Activated CD4-positive, alpha-beta T cell treated with anti-CD3 and anti-CD28 coated beads, Interleukin-2, Interleukin-4, amounts not matched to agents 100 ng/mL and 50 ng/mL, durations not matched to agents 16 hours and 8 hours (primary cell): Measurements from ENCODE around the gene CD300E.
"Not testable (repeated sequence)": the region's sequence is repeated elsewhere in the genome, so short reads cannot be mapped to it uniquely, and the experiment has no call there.

ENCODE experiments used
- DNase-seq: peaks from one replicate; pipeline ENCODE4 v3.0.0-alpha.2; 2020; ENCODE audit warnings: low spot score

Gene CD300E, protein sequence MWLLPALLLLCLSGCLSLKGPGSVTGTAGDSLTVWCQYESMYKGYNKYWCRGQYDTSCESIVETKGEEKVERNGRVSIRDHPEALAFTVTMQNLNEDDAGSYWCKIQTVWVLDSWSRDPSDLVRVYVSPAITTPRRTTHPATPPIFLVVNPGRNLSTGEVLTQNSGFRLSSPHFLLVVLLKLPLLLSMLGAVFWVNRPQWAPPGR

DNA sequence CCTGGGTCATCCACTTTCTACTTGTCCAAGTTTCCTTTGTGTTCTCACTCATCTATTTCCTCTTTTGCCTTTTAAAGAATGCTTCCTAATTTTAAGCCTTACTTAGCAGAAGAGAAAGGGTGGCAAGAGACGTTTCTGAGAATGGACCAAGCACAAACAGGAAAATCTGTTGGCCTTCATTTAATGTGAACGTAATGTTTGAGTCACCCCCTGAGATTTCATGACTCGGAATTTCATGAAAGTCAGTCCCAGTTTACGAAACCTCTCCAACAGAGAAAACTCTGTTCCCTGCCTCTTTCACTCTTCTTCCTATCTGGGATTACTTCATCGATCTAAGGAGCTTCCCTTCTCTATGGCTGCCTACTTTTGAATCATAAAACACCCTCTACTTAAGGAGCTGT, at the start of gene CD300E:
Gene CD300E (minus strand): TSS at position 46 of the 401 bp plus-strand sequence. CDS start 117 bp downstream, outside the sequence.
- DNase-seq, result no peak

DNA sequence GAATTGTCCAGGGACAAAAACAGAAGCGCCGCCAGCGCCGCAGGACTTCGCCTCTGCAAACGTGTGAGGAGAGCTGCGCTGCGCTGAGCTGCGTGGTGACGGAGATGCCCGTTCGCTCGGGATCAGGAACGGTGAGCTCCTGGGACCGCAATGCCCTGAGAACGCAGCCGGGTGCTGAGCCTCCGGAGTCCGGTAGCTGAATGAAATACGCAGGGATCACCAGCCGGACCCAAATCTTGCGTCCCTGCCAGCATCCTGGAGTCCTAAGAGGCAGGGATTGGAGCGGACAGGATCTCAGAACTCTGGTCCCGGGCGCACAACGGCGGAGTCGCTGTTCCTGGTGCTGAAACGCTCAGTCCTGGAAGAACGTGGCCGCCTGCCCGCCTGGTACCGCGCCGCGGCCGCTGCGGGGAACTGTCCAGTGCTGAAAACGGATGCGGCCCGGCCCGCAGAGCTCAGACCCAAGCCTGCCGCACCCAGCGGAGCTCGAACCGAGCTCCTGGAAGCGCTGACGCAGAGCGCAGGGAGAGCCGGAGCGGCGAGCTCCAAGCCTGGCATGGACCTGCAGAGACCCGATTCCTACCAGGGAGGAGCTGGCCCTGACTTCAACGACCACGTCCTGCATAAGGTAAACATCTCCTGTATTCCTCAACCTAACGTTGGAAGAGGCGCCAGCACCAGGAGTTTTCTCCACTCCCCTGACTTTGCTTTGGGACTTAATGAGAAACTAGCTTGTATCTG, 47.7 kb upstream of the CD300E start:
- DNase-seq, result peak; percentile 50

DNA sequence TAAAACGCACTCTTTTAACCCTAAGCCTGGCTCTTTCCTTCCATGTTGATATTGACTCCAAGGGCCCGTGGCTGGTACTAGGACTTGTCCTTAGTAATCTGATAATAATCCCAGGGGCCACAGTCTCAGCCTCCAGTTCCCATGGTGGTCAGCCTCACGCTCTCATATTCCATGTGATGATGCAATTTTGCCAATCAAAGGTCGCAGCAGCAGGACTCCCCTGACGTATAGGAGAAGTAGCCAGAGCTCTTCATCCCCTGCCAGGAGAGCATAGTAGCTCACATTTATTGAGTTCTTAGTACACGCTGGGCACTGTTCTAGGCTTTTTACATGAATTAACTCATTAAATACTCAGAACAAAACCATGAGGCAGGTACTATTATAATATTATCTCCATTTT, 46.8 kb upstream of the CD300E start:
- DNase-seq, result no peak

DNA sequence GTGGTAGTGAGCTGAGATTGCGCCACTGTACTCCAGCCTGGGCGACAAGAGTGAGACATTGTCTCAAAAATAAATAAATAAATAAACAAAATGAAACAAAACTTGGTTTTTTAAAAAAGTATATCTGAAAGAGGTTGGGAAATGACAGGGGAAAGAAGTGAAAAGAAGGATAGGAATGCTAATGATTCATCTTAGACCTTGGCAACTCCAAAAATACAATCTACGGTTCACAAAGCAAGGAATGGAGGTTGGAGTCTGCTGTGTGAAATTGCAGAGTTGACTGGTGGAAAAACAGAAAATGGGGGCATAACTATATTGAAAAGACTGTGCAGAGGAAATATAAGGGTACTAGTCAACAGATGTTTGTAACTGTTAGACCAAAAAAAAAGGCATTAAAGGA, 40.0 kb upstream of the CD300E start:
- DNase-seq, result no peak

DNA sequence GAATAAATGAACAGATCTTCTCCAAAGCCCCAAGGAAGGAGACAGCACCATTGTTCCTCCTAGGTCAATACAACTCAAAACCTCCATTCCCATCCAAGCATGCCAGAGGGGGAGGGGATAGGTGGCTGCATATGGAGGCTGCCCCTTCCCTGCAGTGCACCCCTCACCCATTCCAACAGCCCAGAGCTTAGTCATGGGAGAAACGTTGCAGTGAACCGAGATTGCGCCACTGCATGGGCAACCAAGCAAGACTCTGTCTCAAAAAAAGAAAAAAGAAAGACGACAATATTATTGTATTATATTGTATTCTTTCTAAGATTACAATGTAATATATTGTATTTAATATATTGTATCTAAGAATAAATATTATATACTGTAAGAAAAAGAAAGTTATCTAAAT, 36.4 kb upstream of the CD300E start:
- no peak for DNase-seq

DNA sequence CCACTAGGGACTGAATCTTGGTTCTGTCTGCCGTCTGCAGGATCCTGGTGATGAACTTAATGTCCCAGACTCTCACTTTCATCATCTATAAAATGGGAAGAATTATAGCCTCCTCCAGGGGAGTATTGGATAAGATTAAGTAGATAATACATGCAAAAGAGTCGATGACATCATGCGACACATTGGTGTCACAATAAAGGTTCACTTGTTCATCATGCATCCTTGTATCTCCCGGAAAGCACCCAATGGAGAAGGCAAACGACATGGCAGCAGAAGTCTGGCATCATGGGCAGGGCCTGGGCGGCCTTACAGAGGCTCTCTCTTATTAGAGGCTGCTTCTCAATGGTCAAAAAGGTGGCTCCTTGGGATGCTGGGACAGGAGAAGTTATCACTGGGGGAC, 35.1 kb upstream of the CD300E start:
- no peak for DNase-seq

DNA sequence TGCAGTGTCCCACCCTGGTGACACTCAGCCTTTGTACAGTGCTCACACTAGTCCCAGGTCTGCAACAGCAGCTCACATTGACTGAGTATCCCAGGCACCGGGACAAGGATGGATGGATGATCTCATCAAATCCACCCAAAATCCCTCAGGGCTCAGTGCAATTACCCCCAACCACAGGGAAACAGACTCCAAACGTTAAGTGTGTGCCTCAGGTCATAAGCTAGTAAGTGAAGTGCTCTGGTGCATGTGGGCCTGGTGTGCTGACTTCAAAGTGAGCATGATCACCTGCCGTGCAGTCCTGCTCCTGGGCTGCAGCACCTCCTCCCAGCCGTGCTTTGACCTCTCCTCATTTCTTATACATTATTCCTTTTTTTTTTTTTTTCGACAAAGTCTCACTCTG, 31.2 kb upstream of the CD300E start:
- no peak for DNase-seq

DNA sequence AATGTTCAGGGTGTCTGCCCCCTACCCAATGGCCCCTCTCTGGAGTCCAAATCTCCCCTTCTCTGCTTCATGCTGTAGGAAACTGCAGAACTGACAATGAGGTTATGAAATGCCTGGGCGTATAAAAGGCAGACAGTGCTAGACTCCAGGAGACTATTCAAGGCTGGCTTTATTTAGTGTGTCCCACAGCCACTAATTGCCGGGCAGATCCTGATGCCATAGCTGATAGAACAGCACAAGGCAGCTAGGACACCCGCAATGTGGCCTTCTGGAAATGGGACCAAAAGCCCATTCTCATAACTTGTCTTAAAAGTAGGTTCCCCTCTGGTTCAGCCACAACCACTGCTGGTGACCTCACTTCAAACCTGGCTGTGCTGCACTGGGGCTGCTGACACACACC, 28.5 kb upstream of the CD300E start:
- DNase-seq, result no peak

DNA sequence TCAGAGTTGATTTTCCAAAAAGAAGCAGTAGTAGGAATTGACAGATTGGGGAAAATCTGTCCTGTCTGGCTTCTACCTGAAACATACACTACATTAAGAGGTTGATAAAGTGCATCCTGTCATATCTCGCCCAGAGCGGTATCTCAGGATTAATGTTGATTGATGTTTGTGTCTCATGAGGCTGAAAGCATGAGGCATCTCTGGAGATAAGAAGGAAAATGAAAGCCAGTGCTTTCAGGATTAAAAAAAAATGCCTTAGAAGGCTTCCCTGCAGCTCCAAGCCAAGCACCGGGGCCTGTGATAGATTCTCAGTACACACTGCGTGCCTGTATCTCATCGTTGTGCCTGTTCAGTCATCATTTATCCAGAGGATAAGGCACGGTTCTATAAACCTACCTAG, 26.4 kb upstream of the CD300E start:
- DNase-seq, result no peak

DNA sequence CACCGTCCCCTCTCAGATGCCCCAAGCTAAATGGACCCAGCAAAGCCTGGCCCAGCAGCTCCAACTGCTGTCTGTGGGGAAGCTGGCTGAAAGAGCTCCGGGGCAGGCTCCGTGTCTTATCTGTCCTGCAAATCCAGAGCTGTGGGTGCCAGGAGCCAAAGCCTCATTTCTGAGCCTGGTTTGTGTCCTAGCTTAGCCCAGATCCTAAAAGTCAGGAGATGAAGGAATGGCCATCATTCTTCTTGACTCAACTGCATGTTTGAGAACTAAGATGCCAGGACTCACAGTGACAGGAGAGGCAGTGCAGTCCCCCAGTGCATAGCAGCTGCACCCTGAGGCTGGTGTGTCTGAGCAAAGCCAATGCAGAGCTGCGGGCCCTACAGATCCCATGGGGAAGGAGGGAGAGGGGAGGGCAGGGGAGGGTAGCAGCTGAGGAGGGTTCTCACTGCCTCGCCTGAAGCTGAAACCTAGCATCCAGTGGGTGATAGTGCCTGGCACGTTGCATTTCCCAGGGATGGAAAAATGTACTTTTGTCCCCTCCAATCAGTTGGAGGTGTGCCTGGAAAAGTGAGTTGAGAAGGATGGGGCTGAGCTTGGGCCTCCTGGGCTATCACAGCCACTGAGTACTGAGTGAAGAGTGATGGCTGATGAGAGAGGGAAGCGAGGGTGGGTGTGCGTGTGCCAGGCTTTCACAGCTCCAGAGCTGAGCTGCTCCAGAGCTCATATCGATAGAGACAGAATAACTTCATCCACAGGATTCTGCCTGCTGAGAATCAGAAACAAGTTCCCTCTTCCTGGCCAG, 24.5 kb upstream of the CD300E start:
- no peak for DNase-seq

DNA sequence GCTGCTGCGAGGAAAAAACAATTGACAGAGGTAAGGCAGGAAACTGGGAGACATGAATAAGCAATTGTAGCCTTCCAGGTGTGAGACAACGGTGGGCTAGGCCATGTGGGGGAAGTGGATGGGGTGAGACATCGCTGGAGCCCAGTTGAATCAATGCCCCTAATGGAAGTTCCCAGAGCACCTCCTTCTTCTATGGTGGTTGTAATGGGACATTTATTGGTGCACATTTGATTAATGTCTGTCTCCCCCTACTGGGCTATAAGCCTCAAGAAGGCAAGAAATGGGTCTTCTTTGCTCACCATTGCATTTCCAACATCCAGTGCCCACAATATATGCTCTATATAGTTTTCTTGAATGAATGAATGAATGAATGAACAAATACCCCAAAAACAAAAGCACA, 22.7 kb upstream of the CD300E start:
- DNase-seq, result peak; percentile 33

DNA sequence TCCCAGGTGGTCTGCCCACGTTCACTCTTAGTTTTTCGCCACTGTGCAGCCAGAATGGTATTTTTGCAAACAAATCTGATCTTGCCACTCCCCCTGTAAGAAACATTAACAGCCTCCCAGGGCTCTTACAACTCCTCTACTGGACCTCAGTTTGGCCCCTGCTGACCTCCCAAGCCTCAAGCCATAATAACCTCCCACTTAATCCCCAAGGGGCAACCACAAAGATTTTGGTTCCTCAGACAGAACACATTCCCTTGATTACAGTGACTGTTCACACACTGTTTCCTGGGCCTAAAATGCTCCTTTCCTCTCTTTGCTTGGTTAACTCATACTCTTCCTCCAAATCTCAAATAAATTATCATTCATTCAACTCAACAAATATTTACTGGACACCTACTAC, 21.5 kb upstream of the CD300E start:
- DNase-seq, result no peak

DNA sequence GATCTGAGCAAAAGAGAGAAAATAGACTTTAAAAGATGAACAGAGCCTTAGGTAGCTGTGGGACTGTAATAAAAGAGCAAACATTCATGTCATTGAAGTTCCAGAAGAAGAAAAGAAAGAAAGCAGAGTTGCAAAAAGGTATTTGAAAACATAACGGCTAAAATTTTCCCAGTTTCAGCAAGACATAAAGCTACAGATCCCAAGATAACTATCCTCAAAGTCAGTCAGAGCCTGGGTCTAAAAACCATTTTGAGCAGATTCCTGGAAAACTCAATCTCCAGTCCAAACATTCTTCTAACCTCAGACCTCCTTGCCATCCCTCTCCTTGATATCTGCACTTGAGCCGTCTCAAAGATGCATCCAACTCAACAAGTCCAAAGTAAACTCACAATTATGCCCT, 20.9 kb upstream of the CD300E start:
- no peak for DNase-seq

DNA sequence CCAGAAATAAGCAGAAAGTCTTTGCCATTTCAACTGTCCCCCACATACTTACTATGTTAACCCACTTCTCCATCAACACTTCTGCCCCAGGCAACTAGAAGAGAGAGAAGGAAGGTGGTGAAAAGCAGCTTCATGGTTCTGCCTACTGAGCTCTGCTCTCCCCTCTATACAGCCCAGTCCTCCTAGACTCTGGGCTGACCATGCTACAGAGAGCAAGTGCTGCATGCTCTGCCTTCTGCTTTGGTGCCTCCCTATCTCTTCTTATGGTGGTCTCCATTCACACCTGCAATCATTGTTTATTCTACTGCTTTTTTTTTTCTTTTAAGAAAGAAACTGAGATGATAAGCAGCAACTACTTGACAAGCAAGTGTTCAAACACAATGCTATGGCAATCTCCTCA, 20.3 kb upstream of the CD300E start:
- no peak for DNase-seq

DNA sequence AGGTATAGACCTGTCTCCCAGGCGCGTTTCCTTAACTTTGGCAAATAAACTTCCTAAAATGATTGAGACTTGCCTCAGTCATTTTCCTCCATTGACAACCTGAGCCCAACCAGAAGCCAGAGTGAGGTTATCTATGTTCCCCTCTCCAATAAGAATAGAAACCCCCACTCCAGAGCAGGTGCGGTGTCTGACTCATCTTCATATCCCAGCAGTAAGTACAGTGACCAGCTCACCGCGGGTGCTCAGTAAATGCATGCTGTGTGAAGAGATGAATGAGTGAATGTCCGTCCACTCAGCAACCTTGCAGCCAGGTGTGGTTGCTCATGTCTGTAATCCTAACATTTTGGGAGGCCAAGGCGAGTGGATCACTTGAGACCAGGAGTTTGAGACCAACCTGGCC, 19.5 kb upstream of the CD300E start:
- no peak for DNase-seq

DNA sequence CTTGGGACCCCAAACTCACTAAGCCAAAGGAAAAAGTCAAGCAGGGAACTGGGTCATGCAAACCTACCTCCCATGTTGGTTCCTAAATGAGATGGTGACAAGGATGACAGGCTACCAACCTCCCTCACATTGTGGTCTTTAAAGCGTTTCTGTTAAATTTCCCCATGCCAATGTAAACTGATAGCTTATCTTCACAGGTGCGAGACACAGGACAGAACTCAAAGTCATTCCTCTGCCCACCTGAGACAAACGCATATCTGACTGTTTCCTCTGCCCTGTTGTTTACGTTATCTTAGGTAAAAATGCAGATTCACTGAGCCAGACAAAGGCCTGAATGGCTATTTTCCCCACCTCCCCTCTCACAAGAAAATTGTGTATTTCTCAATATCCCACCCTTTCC, 19.0 kb upstream of the CD300E start:
- DNase-seq, result no peak

DNA sequence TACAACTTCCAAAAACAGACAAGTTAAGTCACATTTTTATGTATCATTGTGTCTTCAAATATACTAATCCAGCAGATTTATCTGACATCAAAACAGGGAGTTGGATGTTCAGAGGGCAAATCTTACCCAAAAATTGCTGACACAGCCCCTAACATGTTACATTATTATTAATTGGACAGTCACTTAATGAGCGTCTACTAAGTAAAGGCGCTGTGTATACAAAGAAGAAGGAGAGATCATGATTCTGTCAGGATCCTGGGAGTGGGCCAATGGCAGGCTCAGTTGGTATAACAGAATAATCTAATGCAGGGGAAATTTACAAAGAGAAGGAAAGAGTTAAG, 18.4 kb upstream of the CD300E start:
- DNase-seq, result no peak

DNA sequence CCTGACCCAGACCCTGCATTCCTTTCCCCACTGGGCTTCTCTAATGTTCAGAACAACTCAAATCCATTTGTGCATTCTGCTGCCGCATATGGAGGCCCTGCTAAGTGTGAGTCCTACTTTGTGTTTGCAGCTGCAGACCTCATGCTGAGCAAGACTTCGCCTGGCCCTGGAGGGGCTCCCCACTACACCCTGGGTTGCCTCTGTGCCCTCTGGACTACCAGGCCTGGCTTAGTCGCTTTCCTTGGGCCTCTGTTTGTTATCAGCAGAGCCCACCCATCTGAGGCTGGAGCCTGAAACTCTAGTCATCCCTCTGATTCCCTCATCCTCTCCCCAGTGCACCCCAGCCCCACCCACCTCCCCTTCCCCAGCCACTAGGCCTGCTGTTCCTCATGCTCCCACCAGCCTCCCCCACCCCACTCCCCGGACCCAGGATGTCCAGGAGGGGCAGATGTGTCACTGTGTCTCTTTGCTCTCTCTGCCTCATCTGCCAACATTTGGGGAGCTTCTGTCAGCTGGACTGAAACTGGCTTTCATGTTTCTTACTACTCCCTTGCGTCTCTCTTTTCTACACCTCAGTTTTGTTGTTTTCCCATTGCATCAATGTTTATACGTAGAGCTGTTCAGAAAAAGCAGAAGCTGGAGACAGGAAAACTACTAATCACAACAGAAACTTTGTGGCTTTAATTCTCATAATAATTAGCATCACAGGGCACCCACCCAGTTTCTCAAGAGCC, 17.9 kb upstream of the CD300E start:
- DNase-seq, result no peak

DNA sequence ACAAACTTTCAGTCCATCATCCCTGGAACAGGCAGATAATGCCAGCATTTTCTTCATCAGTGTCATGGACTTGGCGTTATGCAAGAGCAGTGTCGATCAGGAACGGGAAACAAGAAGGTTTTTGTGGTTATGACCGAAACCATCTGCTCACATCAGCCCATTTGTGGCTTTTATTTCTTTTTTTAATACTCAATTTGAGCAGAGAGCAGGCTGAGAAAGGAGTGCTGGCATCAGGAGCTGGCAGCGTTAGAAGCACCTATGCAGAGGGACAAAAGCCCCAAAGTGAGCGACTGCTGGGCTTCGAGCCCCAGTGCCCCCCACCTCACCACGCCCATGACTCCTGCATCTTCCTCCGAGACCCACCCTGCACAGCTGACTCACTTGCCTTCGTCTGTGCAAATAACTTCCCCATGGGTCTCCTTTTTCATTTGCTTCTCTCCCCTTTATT, 16.2 kb upstream of the CD300E start:
- peak; percentile 49 for DNase-seq

DNA sequence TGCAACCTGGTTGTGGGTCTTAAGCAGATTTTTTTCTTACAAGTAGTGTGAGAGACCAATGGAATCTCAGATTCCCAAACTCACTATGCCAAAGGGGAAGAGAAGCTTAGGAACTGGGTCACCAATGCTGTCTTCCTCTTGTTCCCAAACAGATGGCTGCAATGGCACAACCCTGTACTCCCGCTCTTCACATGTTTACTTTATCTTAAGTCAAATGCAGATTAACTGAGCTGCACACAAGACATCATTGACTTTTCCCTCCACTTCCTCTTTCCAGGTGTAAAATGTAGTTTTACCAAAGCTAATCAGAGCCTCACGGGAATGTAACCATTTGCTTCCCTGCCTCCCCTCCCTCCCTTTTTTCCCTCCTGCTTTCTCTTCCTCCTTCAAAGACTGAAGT, 14.4 kb upstream of the CD300E start:
- DNase-seq, result no peak

DNA sequence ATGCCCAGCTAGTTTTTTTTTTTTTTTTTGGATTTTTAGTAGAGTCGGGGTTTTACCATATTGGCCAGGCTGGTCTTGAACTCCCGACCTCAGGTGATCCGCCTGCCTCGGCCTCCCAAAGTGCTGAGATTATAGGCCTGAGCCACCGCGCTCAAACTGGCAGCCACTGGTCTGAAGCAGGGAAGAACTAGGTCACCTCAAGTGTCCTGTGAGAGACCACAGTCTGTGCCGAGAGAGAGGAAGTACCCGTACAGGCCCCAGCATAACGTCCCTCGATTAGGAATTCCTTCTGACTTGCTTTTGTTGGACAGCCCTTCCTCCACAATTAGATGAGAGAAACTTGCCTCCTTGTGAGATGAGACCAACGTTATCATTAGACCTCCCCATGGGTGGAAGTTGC, 13.7 kb upstream of the CD300E start:
- no peak for DNase-seq

DNA sequence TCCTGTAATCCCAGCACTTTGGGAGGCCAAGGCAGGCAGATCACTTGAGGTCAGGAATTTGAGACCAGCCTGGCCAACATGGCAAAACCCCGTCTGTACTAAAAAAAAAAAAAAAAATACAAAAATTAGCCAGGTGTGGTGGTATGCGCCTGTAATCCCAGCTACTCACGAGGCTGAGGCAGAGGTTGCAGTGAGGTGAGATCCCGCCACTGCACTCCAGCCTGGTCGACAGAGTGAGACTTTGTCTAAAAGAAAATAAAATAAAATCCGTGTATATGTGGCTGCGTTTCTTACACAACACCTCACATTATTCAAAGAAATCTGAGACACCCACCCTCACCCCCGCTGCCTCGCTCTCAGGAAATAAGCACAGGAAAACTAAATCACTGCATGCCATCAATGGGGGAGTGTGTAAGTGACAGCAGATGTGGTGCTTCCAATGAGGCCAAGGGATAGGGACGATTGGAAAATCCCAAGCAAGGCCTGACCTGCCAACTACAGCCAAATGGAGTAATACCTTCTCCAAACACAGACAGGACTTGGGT, 13.1 kb upstream of the CD300E start:
- not testable (repeated sequence) for DNase-seq
